Central memory CD8-positive, alpha-beta T cell (primary cell): ENCODE results near the gene UBB.

Experiments used
- ATAC-seq: fragments of 150-1000 bp; cut with Tn5 transposase; replicated peaks from 2 replicates; pipeline ENCODE4 v1.10.0; 2022; ENCODE audit warnings: mild to moderate bottlenecking, moderate FRiP score, moderate number of reproducible peaks; ENCODE audit not compliant: poor library complexity, severe bottlenecking; ENCODE audit errors: extremely low read depth
- DNase-seq, 2 donors: peaks; one replicate each; pipeline ENCODE4 v3.0.0; 2021; ENCODE audit warnings: low spot score in 2 of 2
- H3K27ac Mint-ChIP-seq: one replicate; pipeline ENCODE4 v1.8.0; 2022; ENCODE audit warnings: low read depth, mild to moderate bottlenecking, moderate library complexity, mixed read lengths
- H3K27me3 Mint-ChIP-seq: one replicate; pipeline ENCODE4 v1.8.0; 2022; ENCODE audit warnings: mixed read lengths
- H3K36me3 Mint-ChIP-seq: one replicate; pipeline ENCODE4 v1.8.0; 2022; ENCODE audit warnings: mild to moderate bottlenecking, moderate library complexity, mixed read lengths; ENCODE audit not compliant: insufficient read depth
- H3K4me1 Mint-ChIP-seq: one replicate; pipeline ENCODE4 v1.8.0; 2022; ENCODE audit warnings: mixed read lengths
- H3K4me3 Mint-ChIP-seq: one replicate; pipeline ENCODE4 v1.8.0; 2022; ENCODE audit warnings: mild to moderate bottlenecking, moderate library complexity, mixed read lengths
- H3K9me3 Mint-ChIP-seq: one replicate; pipeline ENCODE4 v1.8.0; 2022; ENCODE audit warnings: mixed read lengths

The UBB gene

GRCh38 chr17:16428098-16428882 is 47.4 kb downstream of the UBB start:
- Mint-ChIP-seq H3K27me3 (no peaks in the 10 kb centered on the region), H3K9me3 (no peaks in the 10 kb centered on the region), H3K4me1 (peaks cover 10% of the 10 kb centered on the region), H3K4me3 (no peak overlapping the region), H3K36me3 (peaks cover 51% of the 10 kb centered on the region), H3K27ac (no peak overlapping the region)
- ATAC-seq (no peak), DNase-seq (no peak)

GRCh38 chr17:16429083-16429482 is 48.2 kb downstream of the UBB start:
- Mint-ChIP-seq H3K27ac (peak overlapping the region; percentile 20), H3K4me3 (no peak overlapping the region), H3K4me1 (peaks cover 10% of the 10 kb centered on the region), H3K9me3 (no peaks in the 10 kb centered on the region), H3K27me3 (no peaks in the 10 kb centered on the region), H3K36me3 (peaks cover 45% of the 10 kb centered on the region)
- no peak for DNase-seq
- ATAC-seq: no peak

GRCh38 chr17:16430650-16431049 is 49.8 kb downstream of the UBB start:
- Mint-ChIP-seq H3K4me1 (peaks cover 11% of the 10 kb centered on the region), H3K27me3 (no peaks in the 10 kb centered on the region), H3K36me3 (peaks cover 35% of the 10 kb centered on the region), H3K4me3 (no peak overlapping the region), H3K9me3 (no peaks in the 10 kb centered on the region), H3K27ac (peak overlapping the region; percentile 12)
- ATAC-seq (no peak), DNase-seq (no peak)

GRCh38 chr17:16432017-16432416 is 51.1 kb downstream of the UBB start:
- Mint-ChIP-seq H3K27me3 (no peaks in the 10 kb centered on the region), H3K27ac (no peak overlapping the region), H3K4me1 (peaks cover 13% of the 10 kb centered on the region), H3K36me3 (peaks cover 32% of the 10 kb centered on the region), H3K4me3 (no peak overlapping the region), H3K9me3 (no peaks in the 10 kb centered on the region)
- DNase-seq: no peak
- no peak for ATAC-seq
